HCT116 (cell line): Measurements from ENCODE around the gene STIM1. TPM values are rescaled to one million over a fixed set of nuclear protein-coding genes. Genes with fewer than 3 reads are reported as not detected.

Experiments
- ATAC-seq: fragments of 200-7000 bp; cut with Tn5 transposase; 2 replicates; pipeline ENCODE4 v1.9.1; 2020; ENCODE audit warnings: mild to moderate bottlenecking, moderate library complexity
- BruUV-seq: library from RNA; stranded (reverse); fragments of 400-500 nt; replicated peaks from 2 replicates; lab custom pipeline; 2021; lab: Mats Ljungman, UMichigan
- CTCF ChIA-PET: fragments of 300-600 bp; sonication (Branson Sonifier 250); formaldehyde crosslinking; loops from one replicate; lab custom pipeline; 2021; ENCODE audit warnings: antibody characterized with exemption; lab: Charles Lee
- POLR2A ChIA-PET: fragments of 300-600, 350-600 bp; sonication (Branson Sonifier 250); formaldehyde crosslinking; loops from one replicate; lab custom pipeline; 2021; ENCODE audit warnings: antibody characterized with exemption; lab: Charles Lee
- RAD21 ChIA-PET, 2 experiments: fragments of 300-600 bp; sonication (Branson Sonifier 250); formaldehyde crosslinking; loops; one replicate each; lab custom pipeline; 2023; ENCODE audit warnings: low total read pairs in 2 of 2; ENCODE audit not compliant: uncharacterized antibody in 2 of 2, unreplicated experiment in 2 of 2, low non-redundant PET in 1 of 2; lab: Charles Lee
- DNase-seq: peaks from one replicate; pipeline ENCODE4 v3.0.0-alpha.2; 2010; ENCODE audit warnings: low read depth, low spot score
- H2AFZ ChIP-seq: fragments of 200-600 bp; shearing (Covaris generic), sonication (generic); 2 replicates; pipeline ENCODE4 v1.6.1; 2017; ENCODE audit warnings: low read depth, mixed run types, mixed read lengths, antibody characterized with exemption, low read length; ENCODE audit not compliant: poor library complexity, severe bottlenecking
- H3K27ac ChIP-seq: 2 replicates; pipeline ENCODE4 v1.5.1; 2012; ENCODE audit warnings: low read depth, low read length
- H3K27me3 ChIP-seq: fragments of 200-600 bp; sonication (generic); 2 replicates; pipeline ENCODE4 v1.6.1; 2016; ENCODE audit warnings: mixed run types, low read length, mixed read lengths; ENCODE audit not compliant: insufficient read depth
- H3K36me3 ChIP-seq, 2 experiments: fragments of 200-500 bp in 1 of 2; fragments of 200-600 bp in 1 of 2; sonication (Bioruptor generic) in 1 of 2; sonication (generic) in 1 of 2; 2 replicates each; pipeline versions ENCODE4 v1.5.1 to v1.6.1; 2014 to 2016; ENCODE audit warnings: low read length in 2 of 2, inconsistent platforms in 1 of 2, mixed read lengths in 1 of 2, mixed run types in 1 of 2; ENCODE audit not compliant: insufficient read depth in 2 of 2, control insufficient read depth in 1 of 2
- H3K4me1 ChIP-seq, 2 experiments: fragments of 200-600 bp in 1 of 2; sonication (generic) in 1 of 2; 2 replicates each; pipeline versions ENCODE4 v1.5.1 to v1.6.1; 2012 to 2017; ENCODE audit warnings: low read length in 2 of 2, inconsistent platforms in 1 of 2, mild to moderate bottlenecking in 1 of 2, mixed read lengths in 1 of 2, mixed run types in 1 of 2, moderate library complexity in 1 of 2; ENCODE audit not compliant: insufficient read depth in 2 of 2, control insufficient read depth in 1 of 2
- H3K4me2 ChIP-seq: fragments of 200-600 bp; sonication (generic); 2 replicates; pipeline ENCODE4 v1.6.1; 2017; ENCODE audit warnings: mixed run types, low read length, mixed read lengths
- H3K4me3 ChIP-seq, 2 experiments: fragments of 200-600 bp in 1 of 2; sonication (generic) in 1 of 2; replicated peaks in 1 of 2; 2 replicates each; pipeline ENCODE4 v1.5.1; 2011 to 2016; ENCODE audit warnings: low read length in 2 of 2, control low read depth in 1 of 2, low read depth in 1 of 2, mild to moderate bottlenecking in 1 of 2, mixed read lengths in 1 of 2, mixed run types in 1 of 2
- H3K79me2 ChIP-seq: fragments of 200-600 bp; sonication (generic); 2 replicates; pipeline ENCODE4 v1.6.1; 2017; ENCODE audit warnings: mild to moderate bottlenecking, mixed run types, low read length, moderate library complexity, mixed read lengths; ENCODE audit not compliant: insufficient read depth
- H3K9ac ChIP-seq: fragments of 200-600 bp; sonication (generic); 2 replicates; pipeline ENCODE4 v1.6.1; 2016; ENCODE audit warnings: low read length, mixed read lengths
- H3K9me2 ChIP-seq: fragments of 200-600 bp; sonication (generic), shearing (Covaris generic); 2 replicates; pipeline ENCODE4 v1.6.1; 2017; ENCODE audit warnings: mixed run types, mild to moderate bottlenecking, moderate library complexity; ENCODE audit not compliant: insufficient read depth
- H3K9me3 ChIP-seq, 2 experiments: fragments of 200-500 bp in 1 of 2; fragments of 200-600 bp in 1 of 2; sonication (Bioruptor generic) in 1 of 2; sonication (generic) in 1 of 2; 2 replicates each; pipeline ENCODE4 v1.6.1; 2014 to 2017; ENCODE audit warnings: low read length in 2 of 2, mixed read lengths in 2 of 2, inconsistent platforms in 1 of 2, low read depth in 1 of 2, mild to moderate bottlenecking in 1 of 2, mixed run types in 1 of 2, moderate library complexity in 1 of 2; ENCODE audit not compliant: control insufficient read depth in 1 of 2, insufficient read depth in 1 of 2
- H4K20me1 ChIP-seq: fragments of 200-600 bp; sonication (generic), shearing (Covaris generic); 2 replicates; pipeline ENCODE4 v1.6.1; 2017; ENCODE audit warnings: mixed run types, mild to moderate bottlenecking, moderate library complexity; ENCODE audit not compliant: insufficient read depth
- CBX3 ChIP-seq: IDR thresholded peaks from 2 replicates; pipeline ENCODE4 v1.6.1; 2012; ENCODE audit warnings: low read depth
- EGR1 ChIP-seq: IDR thresholded peaks from 2 replicates; pipeline ENCODE4 v1.6.1; 2012; ENCODE audit warnings: low read depth
- FOSL1 ChIP-seq: IDR thresholded peaks from 2 replicates; pipeline ENCODE4 v1.6.1; 2012; ENCODE audit warnings: low read depth
- POLR2AphosphoS5 ChIP-seq: IDR thresholded peaks from 2 replicates; pipeline ENCODE4 v1.6.1; 2011; ENCODE audit warnings: mild to moderate bottlenecking, low read depth, low read length, moderate library complexity
- ZFX ChIP-seq: fragments of 450-650 bp; IDR thresholded peaks from 2 replicates; pipeline ENCODE4 v1.6.1; 2017
- intact Hi-C: fragments of 100-400 bp; cut with micrococcal nuclease; formaldehyde crosslinking; loops from 2 replicates; pipeline ENCODE4 v1.10.0; 2022
- total RNA-seq: library from RNA; stranded (reverse); gene quantifications from one replicate; pipeline ENCODE4 v1.2.1, GENCODE V29; 2021; ENCODE audit not compliant: unreplicated experiment
- TF ChIP-seq, protein P1 (sequence below), 3 experiments: fragments of 200-600 bp in 1 of 3; sonication (generic) in 1 of 3; IDR thresholded peaks in 2 of 3; conservative IDR thresholded peaks in 1 of 3; 2 replicates each; pipeline ENCODE4 v1.5.1; 2012 to 2017; ENCODE audit warnings: low read depth in 2 of 3, low read length in 2 of 3, antibody characterized with exemption in 1 of 3, borderline replicate concordance in 1 of 3, control low read depth in 1 of 3, mild to moderate bottlenecking in 1 of 3, mixed read lengths in 1 of 3, mixed run types in 1 of 3, moderate library complexity in 1 of 3; ENCODE audit not compliant: insufficient read depth in 1 of 3
- TF ChIP-seq, protein P2 (sequence below): IDR thresholded peaks from 2 replicates; pipeline ENCODE4 v1.6.1; 2012
- TF ChIP-seq, protein P3 (sequence below): IDR thresholded peaks from 2 replicates; pipeline ENCODE4 v1.6.1; 2012

STIM1 gene
- total RNA-seq, 1 experiment from 2014 or later: 22.3 TPM

DNA sequence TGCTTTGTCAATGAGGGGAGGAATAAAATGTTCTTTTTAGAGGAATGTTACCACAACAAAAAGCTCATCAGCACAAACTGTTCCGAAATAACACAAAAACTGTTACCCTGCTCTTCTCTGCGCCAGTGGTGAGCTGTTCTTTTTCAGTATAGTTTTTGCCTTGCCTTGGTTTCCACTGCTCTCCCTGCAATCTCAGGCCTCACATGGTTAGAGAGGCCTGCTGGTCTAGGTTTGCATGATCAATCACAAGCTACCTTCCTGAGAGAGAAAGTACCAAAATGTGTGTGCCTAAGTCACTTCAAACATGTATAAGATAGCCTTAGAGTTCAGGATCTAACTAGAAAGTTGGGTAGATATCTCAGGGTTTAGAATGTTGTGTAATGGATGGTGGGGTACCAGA, 114.6 kb downstream of the STIM1 start:
- Histone ChIP-seq H3K27ac (no peak overlapping the region), H3K4me1 (no peaks in the 10 kb centered on the region), H3K79me2 (no peaks in the 10 kb centered on the region), H3K4me2 (no peak overlapping the region), H3K9me2 (no peaks in the 10 kb centered on the region), H3K27me3 (no peaks in the 10 kb centered on the region), H3K9me3 (no peaks in the 10 kb centered on the region), H3K4me3 (no peak overlapping the region), H4K20me1 (no peaks in the 10 kb centered on the region), H2AFZ (no peak overlapping the region), H3K36me3 (no peaks in the 10 kb centered on the region), H3K9ac (no peak overlapping the region)
- ATAC-seq (no peak), DNase-seq (no peak)
- BruUV-seq: no TSS peak
- intact Hi-C loops: no loop called here
- TF ChIP-seq, protein P1, sequence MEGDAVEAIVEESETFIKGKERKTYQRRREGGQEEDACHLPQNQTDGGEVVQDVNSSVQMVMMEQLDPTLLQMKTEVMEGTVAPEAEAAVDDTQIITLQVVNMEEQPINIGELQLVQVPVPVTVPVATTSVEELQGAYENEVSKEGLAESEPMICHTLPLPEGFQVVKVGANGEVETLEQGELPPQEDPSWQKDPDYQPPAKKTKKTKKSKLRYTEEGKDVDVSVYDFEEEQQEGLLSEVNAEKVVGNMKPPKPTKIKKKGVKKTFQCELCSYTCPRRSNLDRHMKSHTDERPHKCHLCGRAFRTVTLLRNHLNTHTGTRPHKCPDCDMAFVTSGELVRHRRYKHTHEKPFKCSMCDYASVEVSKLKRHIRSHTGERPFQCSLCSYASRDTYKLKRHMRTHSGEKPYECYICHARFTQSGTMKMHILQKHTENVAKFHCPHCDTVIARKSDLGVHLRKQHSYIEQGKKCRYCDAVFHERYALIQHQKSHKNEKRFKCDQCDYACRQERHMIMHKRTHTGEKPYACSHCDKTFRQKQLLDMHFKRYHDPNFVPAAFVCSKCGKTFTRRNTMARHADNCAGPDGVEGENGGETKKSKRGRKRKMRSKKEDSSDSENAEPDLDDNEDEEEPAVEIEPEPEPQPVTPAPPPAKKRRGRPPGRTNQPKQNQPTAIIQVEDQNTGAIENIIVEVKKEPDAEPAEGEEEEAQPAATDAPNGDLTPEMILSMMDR (IDR thresholded peaks at IDR 0.05 in 2 of 3, conservative IDR thresholded peaks at IDR 0.05 in 1 of 3; ENCODE audit: borderline replicate concordance in 1 of 3, insufficient read depth in 1 of 3, low read depth in 2 of 3, low read length in 2 of 3): no peak
- TF ChIP-seq, protein P2, sequence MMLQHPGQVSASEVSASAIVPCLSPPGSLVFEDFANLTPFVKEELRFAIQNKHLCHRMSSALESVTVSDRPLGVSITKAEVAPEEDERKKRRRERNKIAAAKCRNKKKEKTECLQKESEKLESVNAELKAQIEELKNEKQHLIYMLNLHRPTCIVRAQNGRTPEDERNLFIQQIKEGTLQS: no peak
- TF ChIP-seq, protein P3, sequence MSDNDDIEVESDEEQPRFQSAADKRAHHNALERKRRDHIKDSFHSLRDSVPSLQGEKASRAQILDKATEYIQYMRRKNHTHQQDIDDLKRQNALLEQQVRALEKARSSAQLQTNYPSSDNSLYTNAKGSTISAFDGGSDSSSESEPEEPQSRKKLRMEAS: no peak
- TF ChIP-seq CBX3 (no peak), POLR2AphosphoS5 (no peak), EGR1 (no peak), FOSL1 (no peak), ZFX (no peak)
- CTCF ChIA-PET: no interaction called here
- RAD21 ChIA-PET: no interaction called here
- POLR2A ChIA-PET: no interaction called here
